Activated CD4-positive, alpha-beta memory T cell treated with anti-CD3 and anti-CD28 coated beads for 36 hours (primary cell): ENCODE measurements around the gene KCNIP2. TPM values are rescaled to one million over a fixed set of nuclear protein-coding genes. Genes with fewer than 3 reads are reported as not detected.

Experiments
- CTCF ChIA-PET: fragments of 350-600 bp; sonication (Branson Sonifier 250); formaldehyde crosslinking; loops from one replicate; lab custom pipeline; 2021; ENCODE audit warnings: antibody characterized with exemption, inconsistent platforms; lab: Charles Lee
- POLR2A ChIA-PET: fragments of 350-600 bp; sonication (Branson Sonifier 250); formaldehyde crosslinking; loops from one replicate; lab custom pipeline; 2021; ENCODE audit warnings: antibody characterized with exemption; lab: Charles Lee
- DNase-seq: peaks from one replicate; pipeline ENCODE4 v3.0.0-alpha.2; 2020
- H3K27ac Mint-ChIP-seq: one replicate; pipeline ENCODE4 v1.8.0; 2021; ENCODE audit warnings: mixed read lengths
- H3K27me3 Mint-ChIP-seq: one replicate; pipeline ENCODE4 v1.8.0; 2021; ENCODE audit warnings: mixed read lengths
- H3K36me3 Mint-ChIP-seq: one replicate; pipeline ENCODE4 v1.8.0; 2021; ENCODE audit warnings: mixed read lengths
- H3K4me1 Mint-ChIP-seq: one replicate; pipeline ENCODE4 v1.8.0; 2021; ENCODE audit warnings: low read depth, mixed read lengths
- H3K4me3 Mint-ChIP-seq: one replicate; pipeline ENCODE4 v1.8.0; 2021; ENCODE audit warnings: mild to moderate bottlenecking, mixed read lengths
- H3K9me3 Mint-ChIP-seq: one replicate; pipeline ENCODE4 v1.8.0; 2021; ENCODE audit warnings: mixed read lengths
- intact Hi-C: fragments of 100-400 bp; cut with micrococcal nuclease; formaldehyde crosslinking; loops from one replicate; pipeline ENCODE4 v1.15.1; 2023
- total RNA-seq, 2 experiments: library from RNA; stranded (reverse); gene quantifications; one replicate each; pipeline ENCODE4 v1.2.3, GENCODE V29; 2021

The KCNIP2 gene
- total RNA-seq, 2 experiments from 2014 or later, result 1.4 to 1.8 TPM

DNA sequence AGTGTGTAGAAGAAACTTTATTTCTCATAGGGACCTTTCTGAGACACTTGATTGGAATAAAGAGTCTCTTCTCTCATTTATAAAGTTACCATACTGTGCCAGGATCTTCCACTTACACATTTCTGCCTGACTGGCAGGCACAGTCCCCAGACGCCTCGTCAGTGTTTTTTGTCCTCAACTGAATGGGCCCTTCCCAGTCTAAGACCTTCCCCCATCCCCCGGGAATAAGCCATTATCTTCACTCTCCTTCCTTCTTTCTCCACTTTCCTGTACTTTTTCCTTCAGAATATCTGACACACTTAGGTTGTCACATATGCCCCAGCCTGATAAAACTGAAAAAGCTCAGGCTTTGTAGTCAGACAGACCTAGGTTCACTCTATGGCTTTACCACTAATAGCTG, 35.3 kb upstream of the KCNIP2 start:
- CTCF ChIA-PET, result interaction anchor here (1.1 to 1.6 kb wide), 2 partner anchors 38 to 194 kb away, joined by 3 to 7 read pairs; no protein-coding TSS in a partner anchor

DNA sequence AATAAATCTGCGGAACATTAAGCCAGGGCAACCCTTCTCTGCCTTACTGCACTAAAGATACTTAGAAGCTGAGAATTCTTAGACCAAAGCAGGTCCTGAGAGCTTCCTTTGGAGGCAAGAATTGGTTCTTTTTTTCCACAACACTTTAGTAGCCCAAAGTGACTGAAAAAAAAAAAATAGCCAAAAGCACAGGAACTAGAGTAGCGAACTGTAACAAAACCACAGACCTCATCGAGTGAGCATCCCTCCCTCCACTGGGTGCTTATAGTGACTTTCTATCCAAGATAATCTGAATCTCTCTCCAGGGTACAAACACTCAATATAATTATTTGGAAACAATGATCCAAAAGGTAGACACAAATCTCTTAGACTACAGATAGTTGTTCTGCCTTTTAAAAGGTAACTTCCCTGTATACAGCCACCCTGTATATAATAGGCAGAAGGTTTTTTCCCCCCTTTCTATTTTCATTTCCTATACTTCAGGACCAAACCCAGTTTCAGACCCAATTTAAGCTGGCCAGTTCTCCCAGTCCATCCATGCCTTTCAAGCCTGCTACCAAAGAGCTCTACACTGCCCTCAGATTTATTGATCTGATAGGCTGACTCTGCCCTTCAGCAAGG, 31.6 kb upstream of the KCNIP2 start:
- H3K9me3 Mint-ChIP-seq, result no peaks in the 10 kb centered on the region

More for the DNA sequence above, 35.3 kb upstream of the KCNIP2 start:
- Mint-ChIP-seq H3K9me3 (no peaks in the 10 kb centered on the region), H3K27me3 (no peaks in the 10 kb centered on the region), H3K4me3 (no peak overlapping the region), H3K4me1 (peaks cover 9% of the 10 kb centered on the region), H3K36me3 (peaks cover 1% of the 10 kb centered on the region), H3K27ac (no peak overlapping the region)
- POLR2A ChIA-PET, result no interaction called here
- intact Hi-C loops, result no loop called here
- DNase-seq, result no peak

GRCh38 chr10:101874252-101874651, 30.7 kb upstream of the KCNIP2 start:
- ChIA-PET CTCF (interaction anchor here (0.8 kb wide), 1 partner anchor 16 kb away, joined by 7 read pairs; no protein-coding TSS in a partner anchor), POLR2A (no interaction called here)
- no peaks in the 10 kb centered on the region for H3K9me3 Mint-ChIP-seq
- DNase-seq, result no peak
- peaks cover 3% of the 10 kb centered on the region for H3K36me3 Mint-ChIP-seq
- intact Hi-C loops, result no loop called here
- H3K4me1 Mint-ChIP-seq, result peaks cover 9% of the 10 kb centered on the region
- H3K27ac Mint-ChIP-seq, result no peak overlapping the region
- H3K27me3 Mint-ChIP-seq, result no peaks in the 10 kb centered on the region
- H3K4me3 Mint-ChIP-seq, result no peak overlapping the region

More for the DNA sequence above, 31.6 kb upstream of the KCNIP2 start:
- ChIA-PET POLR2A (no interaction called here), CTCF (interaction anchor here (1.1 kb wide), 2 partner anchors 35 to 134 kb away, joined by 4 read pairs; no protein-coding TSS in a partner anchor)
- H3K4me3 Mint-ChIP-seq, result no peak overlapping the region
- H3K27me3 Mint-ChIP-seq, result no peaks in the 10 kb centered on the region
- peaks cover 3% of the 10 kb centered on the region for H3K36me3 Mint-ChIP-seq
- no peak overlapping the region for H3K27ac Mint-ChIP-seq
- peaks cover 9% of the 10 kb centered on the region for H3K4me1 Mint-ChIP-seq
- intact Hi-C loops, result no loop called here
- DNase-seq, result no peak

- Mint-ChIP-seq H3K4me1 (no peaks in the 10 kb centered on the region), H3K4me3 (no peak overlapping the region), H3K9me3 (no peaks in the 10 kb centered on the region), H3K27ac (no peak overlapping the region), H3K27me3 (no peaks in the 10 kb centered on the region), H3K36me3 (peaks cover 10% of the 10 kb centered on the region)
- ChIA-PET POLR2A (interaction anchor here (0.6 kb wide), 1 partner anchor 235 kb away, joined by 3 read pairs; no protein-coding TSS in a partner anchor), CTCF (no interaction called here)
- intact Hi-C loops, result no loop called here
- no peak for DNase-seq
Measured at GRCh38 chr10:101867931-101868330, 24.3 kb upstream of the KCNIP2 start.

GRCh38 chr10:101859530-101859929, 15.9 kb upstream of the KCNIP2 start:
- peaks cover 22% of the 10 kb centered on the region for H3K36me3 Mint-ChIP-seq
- intact Hi-C loops, result no loop called here
- H3K9me3 Mint-ChIP-seq, result peaks cover 12% of the 10 kb centered on the region
- no peaks in the 10 kb centered on the region for H3K27me3 Mint-ChIP-seq
- no peak overlapping the region for H3K27ac Mint-ChIP-seq
- DNase-seq, result no peak
- no peak overlapping the region for H3K4me3 Mint-ChIP-seq
- ChIA-PET CTCF (interaction anchor here (0.7 to 5.2 kb wide), 6 partner anchors 8 to 214 kb away, joined by 3 to 36 read pairs (median 9); no protein-coding TSS in a partner anchor), POLR2A (interaction anchor here (0.7 kb wide), 1 partner anchor 37 kb away, joined by 3 read pairs; no protein-coding TSS in a partner anchor)
- peaks cover 8% of the 10 kb centered on the region for H3K4me1 Mint-ChIP-seq

GRCh38 chr10:101858723-101859500, 15.3 kb upstream of the KCNIP2 start:
- Mint-ChIP-seq H3K36me3 (peaks cover 21% of the 10 kb centered on the region), H3K9me3 (peaks cover 12% of the 10 kb centered on the region), H3K27ac (no peak overlapping the region), H3K4me1 (peaks cover 8% of the 10 kb centered on the region), H3K27me3 (no peaks in the 10 kb centered on the region), H3K4me3 (no peak overlapping the region)
- CTCF ChIA-PET, result interaction anchor here (0.8 to 5.2 kb wide), 7 partner anchors 8 to 214 kb away, joined by 3 to 36 read pairs (median 6); partner anchors contain the start of gene KCNIP2
- no peak for DNase-seq
- intact Hi-C loops, result no loop called here
- POLR2A ChIA-PET, result interaction anchor here (0.7 to 1.1 kb wide), 2 partner anchors 10 to 38 kb away, joined by 3 to 4 read pairs; no protein-coding TSS in a partner anchor

DNA sequence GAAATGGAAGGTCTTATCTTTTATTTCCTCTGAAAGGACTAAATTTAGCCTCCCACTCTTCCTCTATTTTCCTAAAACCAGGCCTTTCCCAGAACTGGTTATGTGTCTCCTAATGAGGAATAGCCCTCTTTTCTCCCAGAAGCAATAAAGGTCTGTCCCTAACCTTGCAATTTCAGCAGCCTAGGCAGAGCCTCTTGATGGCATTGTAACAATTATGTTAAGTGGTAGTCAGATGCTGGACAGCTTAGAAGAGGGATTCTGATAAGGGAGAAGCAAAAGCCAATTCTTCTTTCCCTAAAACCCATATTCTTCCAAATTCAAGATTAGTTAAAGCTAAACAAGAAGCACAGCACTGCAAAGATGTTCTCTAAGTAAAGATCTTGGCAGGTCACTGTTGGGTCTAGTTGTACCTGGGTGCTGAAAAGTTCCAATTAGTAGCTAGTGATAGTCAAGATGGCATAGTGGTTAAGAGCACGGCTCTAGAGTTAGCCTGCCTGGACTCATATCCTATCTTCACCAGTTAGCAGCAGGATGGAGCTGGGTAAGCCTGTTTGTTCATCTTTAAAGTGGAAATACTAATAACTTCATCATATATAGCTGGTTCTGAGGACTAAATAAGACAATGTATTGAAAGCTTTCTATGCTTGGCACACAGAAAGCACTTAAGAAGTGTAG, 14.3 kb upstream of the KCNIP2 start:
- H3K27me3 Mint-ChIP-seq, result no peaks in the 10 kb centered on the region
- H3K36me3 Mint-ChIP-seq, result peaks cover 21% of the 10 kb centered on the region
- intact Hi-C loops, result no loop called here
- DNase-seq, result no peak
- peaks cover 12% of the 10 kb centered on the region for H3K9me3 Mint-ChIP-seq
- no peak overlapping the region for H3K27ac Mint-ChIP-seq
- H3K4me3 Mint-ChIP-seq, result no peak overlapping the region
- POLR2A ChIA-PET, result interaction anchor here (1.1 kb wide), 1 partner anchor 9 kb away, joined by 4 read pairs; no protein-coding TSS in a partner anchor
- peaks cover 8% of the 10 kb centered on the region for H3K4me1 Mint-ChIP-seq
- CTCF ChIA-PET, result interaction anchor here (0.8 to 5.2 kb wide), 7 partner anchors 10 to 215 kb away, joined by 3 to 36 read pairs (median 6); partner anchors contain the start of gene KCNIP2

- no peak overlapping the region for H3K27ac Mint-ChIP-seq
- peaks cover 8% of the 10 kb centered on the region for H3K4me1 Mint-ChIP-seq
- POLR2A ChIA-PET, result no interaction called here
Measured at GRCh38 chr10:101856626-101857025, 13.0 kb upstream of the KCNIP2 start.

GRCh38 chr10:101851411-101852116, 8.0 kb upstream of the KCNIP2 start:
- H3K4me1 Mint-ChIP-seq, result no peaks in the 10 kb centered on the region
- H3K36me3 Mint-ChIP-seq, result peaks cover 7% of the 10 kb centered on the region
- H3K27ac Mint-ChIP-seq, result no peak overlapping the region
- H3K4me3 Mint-ChIP-seq, result no peak overlapping the region
- no peaks in the 10 kb centered on the region for H3K9me3 Mint-ChIP-seq
- intact Hi-C loops, result no loop called here
- no peaks in the 10 kb centered on the region for H3K27me3 Mint-ChIP-seq
- ChIA-PET CTCF (interaction anchor here (0.6 to 3.8 kb wide), 5 partner anchors 8 to 84 kb away, joined by 3 to 18 read pairs (median 4); no protein-coding TSS in a partner anchor), POLR2A (no interaction called here)
- no peak for DNase-seq

More at GRCh38 chr10:101856626-101857025, 13.0 kb upstream of the KCNIP2 start:
- H3K36me3 Mint-ChIP-seq, result peaks cover 16% of the 10 kb centered on the region
- no peak for DNase-seq
- intact Hi-C loops, result no loop called here
- H3K4me3 Mint-ChIP-seq, result no peak overlapping the region
- CTCF ChIA-PET, result interaction anchor here (1.8 to 5.2 kb wide), 2 partner anchors 8 to 16 kb away, joined by 6 to 36 read pairs; no protein-coding TSS in a partner anchor
- H3K9me3 Mint-ChIP-seq, result peaks cover 12% of the 10 kb centered on the region
- no peaks in the 10 kb centered on the region for H3K27me3 Mint-ChIP-seq

DNA sequence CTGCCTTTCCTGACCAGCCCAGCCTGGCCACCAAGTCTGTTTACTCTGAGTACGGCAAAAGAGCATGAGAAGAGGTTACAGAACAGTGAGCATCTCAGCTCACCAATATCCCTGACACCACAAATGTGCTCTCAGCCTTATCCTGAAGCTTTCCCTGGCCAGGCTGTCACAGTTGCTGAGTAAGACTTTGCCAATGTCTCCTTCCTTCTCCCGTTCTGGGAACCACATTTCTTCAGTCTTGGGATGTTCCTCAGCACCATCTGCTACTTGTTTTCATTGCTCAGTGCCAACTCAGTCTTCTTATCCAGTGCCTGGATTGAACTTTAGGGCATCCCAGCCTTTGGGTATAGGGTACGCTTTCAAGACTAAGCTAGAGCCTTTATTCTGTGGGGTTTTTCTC, 7.1 kb upstream of the KCNIP2 start:
- Mint-ChIP-seq H3K4me1 (no peaks in the 10 kb centered on the region), H3K36me3 (peaks cover 7% of the 10 kb centered on the region), H3K9me3 (no peaks in the 10 kb centered on the region), H3K27ac (no peak overlapping the region), H3K27me3 (no peaks in the 10 kb centered on the region), H3K4me3 (no peak overlapping the region)
- POLR2A ChIA-PET, result no interaction called here
- CTCF ChIA-PET, result interaction anchor here (1.4 to 3.8 kb wide), 4 partner anchors 9 to 15 kb away, joined by 3 to 18 read pairs (median 5); no protein-coding TSS in a partner anchor
- intact Hi-C loops, result no loop called here
- no peak for DNase-seq

DNA sequence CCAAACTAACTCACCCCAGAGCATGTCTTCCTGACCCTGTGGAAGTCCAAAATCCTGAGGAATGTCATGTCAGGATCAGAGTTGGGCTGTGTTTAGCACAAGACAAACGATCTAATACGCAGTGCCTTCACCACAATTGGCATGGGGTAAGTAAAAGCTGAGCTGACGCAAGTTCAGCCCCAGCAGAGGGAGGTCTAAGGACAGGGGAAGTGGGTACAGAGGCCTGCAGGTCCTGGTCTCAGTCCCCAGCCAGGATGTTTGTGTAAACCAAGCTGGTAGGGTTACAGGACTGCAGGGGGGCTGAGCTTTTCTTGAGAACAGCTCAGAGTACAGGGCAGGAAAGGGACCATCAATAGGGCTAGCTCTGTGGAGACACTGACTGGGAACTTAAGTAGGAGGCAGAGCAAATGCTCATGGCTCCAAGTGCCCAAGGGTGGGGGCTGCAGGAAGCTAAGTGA, 5.3 kb upstream of the KCNIP2 start:
- ChIA-PET POLR2A (interaction anchor here (0.7 kb wide), 1 partner anchor 9 kb away, joined by 4 read pairs; no protein-coding TSS in a partner anchor), CTCF (interaction anchor here (0.5 to 1.4 kb wide), 6 partner anchors 8 to 85 kb away, joined by 3 to 6 read pairs (median 4); no protein-coding TSS in a partner anchor)
- Mint-ChIP-seq H3K36me3 (peaks cover 7% of the 10 kb centered on the region), H3K27ac (no peak overlapping the region), H3K27me3 (no peaks in the 10 kb centered on the region), H3K4me3 (no peak overlapping the region), H3K4me1 (peaks cover 6% of the 10 kb centered on the region), H3K9me3 (no peaks in the 10 kb centered on the region)
- DNase-seq, result no peak
- intact Hi-C loops, result loop anchor here (10.0 kb wide), 1 partner anchor 86 kb away; no protein-coding TSS in a partner anchor
